HPDE6-E6E7 (cell line): ENCODE results near the gene GSTO2.

Experiments used
- DNase-seq: peaks from one replicate; pipeline ENCODE4 v3.0.0; 2011; ENCODE audit warnings: missing footprints; ENCODE audit errors: extremely low spot score

The GSTO2 gene

DNA sequence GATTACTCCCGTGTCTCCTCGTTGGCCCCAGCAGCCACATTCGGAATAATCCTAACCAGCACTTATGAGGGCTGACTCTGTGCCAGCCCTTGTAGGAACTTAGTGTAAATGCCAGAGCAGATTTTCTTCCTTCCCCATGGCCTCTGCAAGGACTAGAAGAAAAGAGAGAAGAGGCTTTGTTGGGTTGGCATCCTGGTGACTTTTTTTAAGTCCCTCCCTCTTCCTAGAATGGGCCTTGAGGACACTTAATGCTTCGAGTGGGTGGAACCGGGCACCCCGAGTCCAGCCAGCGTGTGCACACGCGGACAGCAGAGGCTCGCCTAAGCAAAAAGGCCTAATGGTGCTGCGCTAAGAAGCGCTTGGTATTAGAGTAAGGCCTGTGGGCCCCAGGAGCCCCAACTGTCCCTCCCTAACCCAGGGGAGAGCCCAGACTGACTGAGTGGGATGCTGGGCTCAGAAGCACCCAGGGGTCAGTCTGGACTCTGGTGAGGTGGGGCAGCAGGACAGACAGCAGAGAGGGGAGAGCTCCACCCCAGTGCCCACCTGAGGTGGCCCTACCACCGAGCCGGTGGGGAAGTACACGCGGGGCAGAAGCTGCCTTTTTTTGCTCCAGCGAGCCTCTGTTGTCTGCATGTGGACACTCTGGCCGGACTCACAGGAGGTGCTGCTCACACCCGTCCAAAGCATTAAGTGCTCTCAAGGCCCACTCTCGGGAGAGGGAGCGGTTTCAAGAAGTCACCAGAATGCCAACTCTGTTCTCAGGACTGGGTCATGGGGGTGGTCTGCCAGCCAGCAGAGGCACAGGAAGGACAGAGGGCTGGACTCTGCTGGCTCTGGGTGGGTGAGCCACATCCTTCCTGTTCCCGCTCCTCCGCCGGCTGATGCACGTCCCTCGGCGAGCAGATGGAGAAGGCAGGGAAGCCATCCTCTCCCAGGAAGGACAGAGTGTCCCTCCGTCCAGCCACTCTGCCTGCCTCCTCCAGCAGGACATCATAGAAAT is 56.8 kb downstream of the GSTO2 start:
- no peak for DNase-seq

DNA sequence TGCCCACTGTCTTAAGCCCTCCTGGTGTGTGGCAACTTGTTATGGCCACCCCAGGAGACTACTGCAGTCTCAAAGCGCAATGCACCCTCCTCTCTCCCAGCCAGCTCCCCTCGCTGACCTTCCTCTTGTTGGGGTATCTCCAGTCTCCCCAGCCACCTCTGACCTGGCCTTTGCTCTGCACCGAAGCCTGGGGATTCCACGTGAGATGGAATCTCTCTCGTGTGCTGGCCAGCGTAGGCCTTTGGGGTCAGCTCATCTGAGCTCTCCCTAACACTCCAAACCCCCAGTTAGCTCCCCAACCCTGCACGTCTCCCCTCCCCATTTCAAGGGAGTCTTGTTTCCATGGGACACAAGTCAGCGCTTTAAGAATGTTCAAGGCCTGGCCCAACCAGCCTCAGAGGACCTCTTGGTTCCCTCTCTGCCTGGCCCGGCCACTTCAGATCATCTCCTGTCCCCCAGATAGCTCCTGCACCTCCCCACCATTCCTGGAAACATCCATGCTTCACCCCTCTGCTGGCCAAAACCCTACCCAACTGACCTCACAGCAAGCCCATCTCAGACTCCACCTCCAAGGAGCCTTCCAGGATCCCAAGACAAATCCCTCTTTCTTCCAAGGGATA is 58.1 kb downstream of the GSTO2 start:
- no peak for DNase-seq

DNA sequence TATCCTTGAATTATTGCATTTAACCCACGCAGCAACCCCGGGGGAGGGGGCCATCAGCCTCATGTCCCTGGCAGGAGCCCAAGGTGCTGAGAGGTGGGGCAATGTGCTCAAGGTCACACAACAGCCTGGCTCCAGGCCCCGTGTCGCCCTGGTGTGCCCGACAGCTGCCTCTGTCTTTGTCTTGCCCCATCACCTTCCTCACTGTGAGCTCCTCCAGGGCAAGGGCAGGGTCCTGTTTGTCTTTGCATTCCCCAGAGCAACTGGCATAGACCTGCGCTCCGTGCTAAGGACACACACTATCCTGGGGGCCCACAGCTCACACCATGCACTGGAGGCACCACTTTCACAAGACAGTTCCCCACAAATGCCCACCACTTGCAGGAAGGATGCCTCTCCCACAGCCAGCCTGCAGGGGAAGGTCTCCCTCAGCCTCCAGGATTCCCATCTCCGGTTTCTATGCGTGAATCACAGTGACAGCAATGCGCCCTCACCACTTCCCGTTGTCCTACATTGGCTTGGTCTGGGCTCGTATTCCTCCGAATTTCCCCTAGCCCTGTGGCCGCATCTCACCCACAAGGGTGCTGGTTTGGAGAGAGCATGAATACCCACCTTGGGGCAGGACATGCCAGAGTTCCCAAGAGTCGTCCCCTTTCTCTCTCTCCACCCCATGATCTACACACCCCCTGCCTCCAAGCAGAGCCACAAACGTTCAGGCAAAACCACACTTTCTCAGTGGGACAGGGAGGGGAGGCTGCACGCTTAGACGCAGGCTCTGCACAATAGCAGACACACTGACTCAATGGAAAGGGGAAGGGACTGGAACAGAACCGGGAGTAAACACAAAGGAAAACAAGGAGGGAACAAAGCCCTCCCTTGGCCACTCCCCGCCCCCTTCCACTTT is 59.0 kb downstream of the GSTO2 start:
- DNase-seq, result no peak

DNA sequence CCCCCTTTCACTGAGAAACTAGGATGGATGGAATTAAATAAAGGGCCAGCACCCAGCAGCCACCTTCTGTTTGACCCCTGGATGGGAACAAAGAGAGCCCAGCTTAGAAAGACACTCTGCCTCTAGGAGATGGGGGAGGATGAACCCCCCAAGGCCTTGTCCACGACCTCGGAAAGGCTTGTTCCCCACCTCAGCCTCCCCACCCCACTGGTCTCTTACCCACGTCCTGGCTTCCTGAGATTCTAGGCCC is 59.6 kb downstream of the GSTO2 start:
- no peak for DNase-seq

DNA sequence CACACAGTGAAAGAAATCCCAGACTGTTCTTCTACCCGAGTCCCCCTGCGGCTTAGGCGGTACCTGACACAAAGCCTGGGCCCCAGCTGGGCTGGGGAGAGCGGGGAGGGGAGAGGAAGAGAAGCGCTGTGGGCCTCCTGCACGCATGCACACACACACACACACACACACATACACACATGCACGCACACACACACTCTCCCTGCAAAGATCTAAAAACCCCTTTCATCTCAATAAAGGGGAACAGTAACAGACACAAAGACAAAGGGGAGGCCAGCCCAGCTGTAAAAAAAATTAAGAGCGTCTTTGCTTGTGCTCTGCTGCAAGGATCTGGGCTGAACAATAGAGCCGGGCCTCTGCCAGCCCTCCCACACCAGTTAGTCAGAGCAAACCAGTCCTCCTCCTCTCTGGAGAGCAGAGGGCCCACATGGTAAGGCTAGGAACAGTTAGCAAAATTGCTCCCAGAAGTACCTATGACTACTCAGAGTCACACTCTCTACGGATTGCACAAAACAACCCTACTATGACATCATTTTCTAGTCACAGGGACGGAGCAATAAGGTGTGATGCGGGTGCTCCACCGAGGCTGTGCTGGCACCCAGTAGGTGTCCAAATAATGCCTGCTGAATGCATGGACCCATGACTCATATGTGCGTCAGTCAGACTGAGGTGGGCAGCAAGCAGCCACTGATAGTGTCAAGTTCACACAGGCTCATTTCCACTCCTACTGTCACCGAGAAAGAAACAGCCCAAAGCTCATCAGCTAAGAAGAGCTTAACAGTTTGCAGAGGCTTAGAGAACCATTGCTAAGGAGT is 60.1 kb downstream of the GSTO2 start:
- peak; percentile 79 for DNase-seq

DNA sequence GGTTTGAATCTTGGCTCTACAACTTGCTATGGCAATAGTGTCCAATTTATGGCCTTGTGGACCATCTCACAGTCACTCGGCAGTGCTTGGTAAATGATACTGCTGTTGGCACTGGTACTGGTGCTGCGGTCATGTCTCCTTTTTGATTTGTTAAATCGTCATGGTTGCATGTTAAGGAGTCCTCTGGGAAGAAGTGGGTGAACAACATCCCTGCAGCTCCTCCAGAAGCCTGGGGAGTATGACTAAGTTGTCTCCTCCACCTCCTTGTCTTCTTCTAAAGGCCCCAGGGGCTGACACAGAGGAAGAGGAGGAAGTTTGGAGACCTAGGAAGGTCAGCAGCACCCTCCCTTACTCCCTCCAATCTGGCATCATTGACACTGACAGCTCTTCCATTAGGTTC is 60.8 kb downstream of the GSTO2 start:
- no peak for DNase-seq

DNA sequence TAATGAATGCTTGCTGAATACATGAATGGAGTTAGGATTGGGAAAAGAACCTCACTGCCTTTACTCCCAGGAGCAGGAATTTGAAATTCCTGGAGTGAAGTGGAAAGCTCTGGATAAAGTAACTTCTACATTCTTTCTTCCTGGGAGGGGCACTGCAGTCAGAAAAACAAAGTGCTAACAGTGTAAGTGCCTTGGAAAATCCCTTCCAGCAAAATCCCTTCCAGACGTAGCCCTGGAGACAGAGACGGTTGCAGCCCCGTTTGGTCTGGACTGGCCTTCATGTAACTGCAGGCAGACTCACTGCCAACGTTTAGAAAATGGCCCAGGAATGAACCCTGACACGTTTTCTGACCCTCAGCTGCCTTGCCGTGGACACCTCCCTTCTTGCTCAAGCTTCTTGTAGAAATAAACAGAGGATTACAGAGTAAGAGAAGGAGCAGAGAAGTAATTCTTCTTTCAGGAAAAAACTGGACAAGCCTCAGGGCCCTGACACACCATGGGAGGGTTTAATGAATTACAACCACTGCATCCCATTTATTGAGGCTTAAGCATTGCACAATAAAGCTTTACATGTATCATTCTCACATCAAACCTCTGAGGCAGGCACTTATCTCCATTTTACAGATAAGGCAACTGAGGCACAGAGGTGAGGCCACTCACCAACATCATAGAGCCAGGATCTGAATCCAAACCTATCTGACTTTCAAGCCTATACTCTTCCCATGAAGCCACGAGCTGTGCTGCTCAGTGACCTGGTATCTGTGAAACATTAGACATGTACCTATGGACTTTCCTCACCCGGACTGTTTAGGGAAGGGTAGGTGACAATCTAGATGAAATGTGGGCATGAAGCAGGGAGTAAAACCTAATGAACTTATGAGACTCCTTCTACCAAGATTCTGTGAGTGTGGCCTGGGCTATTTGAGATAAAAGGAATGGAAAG is 61.5 kb downstream of the GSTO2 start:
- DNase-seq, result no peak

DNA sequence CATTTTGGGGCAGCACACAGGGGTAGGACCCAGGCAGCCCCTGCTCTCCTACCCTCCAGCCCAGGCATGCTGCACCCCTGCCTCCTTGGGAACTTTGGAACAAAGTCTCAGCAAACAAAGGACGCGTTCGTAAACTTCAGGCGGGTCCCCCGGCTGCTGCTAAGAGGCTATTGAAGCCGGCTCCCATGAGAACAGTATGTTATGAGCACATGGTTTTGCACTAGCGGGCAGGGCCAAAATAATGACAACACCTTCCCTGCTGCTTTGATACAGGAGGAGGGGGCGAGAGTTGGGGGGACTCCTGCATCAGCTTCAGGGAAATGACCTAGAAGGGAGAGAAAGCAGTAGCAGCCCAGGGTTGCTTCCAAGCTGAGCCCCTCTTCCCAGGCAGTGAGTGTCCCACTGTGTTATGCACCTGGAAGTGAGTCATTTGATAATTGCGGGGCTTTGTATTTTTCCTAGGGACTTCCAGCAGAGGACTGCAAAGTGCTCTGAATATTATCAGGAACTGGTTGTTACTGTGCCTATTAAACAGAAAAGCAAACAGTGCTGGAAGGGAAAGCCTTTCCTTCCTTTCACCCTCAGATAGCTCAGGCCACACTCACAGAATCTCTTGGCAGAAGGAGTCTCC is 62.3 kb downstream of the GSTO2 start:
- no peak for DNase-seq

DNA sequence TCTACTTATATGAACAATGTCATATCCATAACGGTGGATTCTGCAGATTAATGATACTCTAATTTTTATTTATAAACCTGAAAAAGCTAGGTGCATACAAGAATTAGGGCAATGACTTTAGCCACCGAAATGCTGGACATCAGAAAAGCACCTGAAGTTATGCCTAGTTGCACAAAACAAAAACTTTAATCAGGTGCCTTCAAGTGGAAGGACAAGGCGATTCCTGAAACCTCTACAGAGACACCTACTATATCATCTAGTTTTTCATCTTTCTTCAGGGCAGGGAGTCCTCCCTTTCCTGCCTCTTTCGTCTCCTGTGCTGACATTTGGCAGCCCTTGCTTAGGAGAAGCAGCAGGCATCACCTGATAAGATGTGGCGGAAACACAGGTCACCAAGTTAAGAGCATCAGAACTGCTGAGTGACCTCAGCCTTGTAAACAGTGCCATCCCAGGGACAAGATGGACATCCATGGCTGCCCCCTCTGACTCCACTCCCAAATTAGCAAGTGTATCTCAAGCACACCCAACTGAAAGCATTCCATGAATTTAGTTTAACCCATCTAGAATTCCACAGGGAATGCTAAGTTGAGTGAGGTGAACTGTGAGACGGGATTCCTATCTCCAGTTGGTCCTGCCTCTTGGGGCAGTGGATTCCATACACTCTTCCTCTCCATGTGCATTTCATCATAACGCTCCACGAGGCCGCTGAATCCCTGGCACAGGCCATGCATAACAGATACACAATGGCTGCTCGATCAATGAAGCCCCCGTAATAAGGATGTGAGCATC is 63.5 kb downstream of the GSTO2 start:
- no peak for DNase-seq

DNA sequence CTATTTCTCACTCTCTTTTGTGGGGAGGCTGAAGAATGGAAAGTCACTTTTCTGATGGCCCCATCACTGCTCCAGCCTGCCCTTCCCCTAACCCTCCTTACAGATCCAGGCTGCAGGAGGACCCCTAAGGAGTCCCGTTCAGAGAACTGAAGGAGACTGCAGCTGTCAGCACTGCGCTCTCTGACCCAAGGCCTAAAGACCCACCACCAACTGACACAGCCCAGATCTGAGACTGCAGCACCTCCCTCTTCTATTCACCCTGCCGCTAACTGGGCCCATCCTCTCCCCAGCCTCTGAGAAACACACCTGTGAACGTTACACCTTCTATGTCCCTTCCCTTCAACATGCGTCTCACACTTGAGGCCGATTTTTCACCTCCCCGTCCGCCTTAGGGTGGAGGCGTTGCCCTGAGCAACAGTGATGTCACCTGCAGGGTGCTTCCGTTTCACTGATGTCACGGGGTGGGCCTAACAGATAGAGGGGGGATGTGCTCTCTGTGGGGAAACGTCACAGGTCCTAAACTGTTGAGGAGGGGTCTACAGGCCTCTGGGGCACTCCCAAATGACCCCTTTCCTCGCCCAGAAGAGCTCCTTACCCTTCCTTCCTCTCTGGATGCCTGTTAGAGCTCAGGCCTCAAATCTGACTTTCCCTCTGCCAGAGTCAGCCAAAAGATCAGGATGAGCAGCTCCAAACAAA is 64.2 kb downstream of the GSTO2 start:
- no peak for DNase-seq

DNA sequence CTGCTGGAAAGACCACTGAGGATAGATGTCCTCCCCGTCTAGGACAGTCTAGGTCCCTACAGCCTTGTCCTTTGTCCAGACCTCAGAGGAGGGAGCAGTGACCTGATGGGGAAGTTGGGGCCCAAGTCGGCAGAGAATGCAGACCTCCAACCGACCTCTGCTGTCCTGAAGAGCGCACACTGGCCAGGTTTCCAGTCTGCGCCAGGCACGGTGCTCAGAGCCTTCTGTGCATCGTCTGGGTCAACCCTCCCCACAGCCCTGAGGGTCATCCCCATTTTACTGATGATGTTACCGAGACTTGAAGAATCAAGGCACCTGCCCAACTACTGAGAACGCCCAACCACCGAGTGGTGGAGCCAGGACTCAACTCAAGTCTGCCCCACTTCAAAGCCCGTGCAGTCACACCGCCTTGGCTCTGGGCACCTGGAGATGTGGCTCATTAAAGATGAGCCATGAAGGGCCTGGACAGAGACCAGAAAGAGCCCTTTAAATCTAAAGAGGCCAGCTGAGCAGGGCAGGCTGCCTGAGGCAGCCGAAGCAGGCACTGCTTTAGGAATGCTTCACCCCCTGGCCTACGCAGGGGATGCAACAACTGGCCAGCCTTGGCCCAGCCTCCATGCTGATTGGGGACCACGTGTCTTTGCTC is 64.9 kb downstream of the GSTO2 start:
- DNase-seq, result no peak

DNA sequence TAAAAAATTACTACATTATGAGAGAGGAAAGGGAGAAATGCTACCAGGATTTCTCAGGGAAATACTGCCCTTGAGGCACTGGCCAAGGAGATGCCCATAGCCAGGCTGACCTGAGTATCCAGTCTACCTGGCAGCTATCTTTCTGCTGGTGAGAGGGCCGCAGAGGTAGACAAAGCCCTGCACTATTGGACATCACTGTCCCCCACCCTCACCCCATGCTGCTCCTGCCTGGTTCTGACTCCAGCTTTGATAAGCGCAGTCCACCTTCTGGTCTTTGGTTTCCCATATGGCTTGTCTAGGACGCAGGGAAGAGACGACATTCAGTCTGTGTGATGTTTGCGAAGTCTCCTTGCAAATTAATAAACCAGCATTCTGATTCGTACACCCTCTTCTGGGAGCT is 65.6 kb downstream of the GSTO2 start:
- DNase-seq, result no peak

DNA sequence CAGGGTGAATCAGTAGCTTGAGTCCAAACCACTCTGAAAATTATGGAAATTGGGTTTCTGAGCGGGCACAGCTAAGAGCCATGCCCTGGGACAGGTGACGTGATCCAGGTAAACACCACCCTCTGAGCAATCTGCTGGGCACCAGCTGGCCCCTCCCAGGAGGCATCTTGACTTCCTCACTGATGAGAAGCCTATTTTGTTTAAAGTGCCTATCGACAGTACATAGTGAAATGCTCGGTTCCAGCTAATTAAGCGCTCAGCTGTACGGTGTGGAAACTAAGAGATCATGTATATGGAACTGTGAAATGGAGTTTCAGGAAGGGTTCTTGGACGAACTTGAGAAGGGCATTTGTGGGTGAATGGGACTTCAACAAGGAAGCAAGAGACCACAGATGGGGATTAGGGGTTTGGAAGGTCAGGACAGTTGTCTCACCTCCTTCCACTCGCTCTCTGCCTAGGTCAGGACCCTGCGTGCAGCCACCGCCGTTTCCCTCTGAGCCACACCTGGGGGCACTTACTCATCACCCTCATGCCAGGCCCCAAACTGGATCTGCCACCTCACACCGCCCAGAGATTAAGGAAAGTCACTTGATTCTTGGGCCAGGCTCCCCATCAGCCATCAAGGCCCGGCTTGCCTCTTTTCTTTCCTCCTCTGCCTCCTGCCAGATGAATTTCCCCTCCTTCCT is 66.1 kb downstream of the GSTO2 start:
- no peak for DNase-seq

DNA sequence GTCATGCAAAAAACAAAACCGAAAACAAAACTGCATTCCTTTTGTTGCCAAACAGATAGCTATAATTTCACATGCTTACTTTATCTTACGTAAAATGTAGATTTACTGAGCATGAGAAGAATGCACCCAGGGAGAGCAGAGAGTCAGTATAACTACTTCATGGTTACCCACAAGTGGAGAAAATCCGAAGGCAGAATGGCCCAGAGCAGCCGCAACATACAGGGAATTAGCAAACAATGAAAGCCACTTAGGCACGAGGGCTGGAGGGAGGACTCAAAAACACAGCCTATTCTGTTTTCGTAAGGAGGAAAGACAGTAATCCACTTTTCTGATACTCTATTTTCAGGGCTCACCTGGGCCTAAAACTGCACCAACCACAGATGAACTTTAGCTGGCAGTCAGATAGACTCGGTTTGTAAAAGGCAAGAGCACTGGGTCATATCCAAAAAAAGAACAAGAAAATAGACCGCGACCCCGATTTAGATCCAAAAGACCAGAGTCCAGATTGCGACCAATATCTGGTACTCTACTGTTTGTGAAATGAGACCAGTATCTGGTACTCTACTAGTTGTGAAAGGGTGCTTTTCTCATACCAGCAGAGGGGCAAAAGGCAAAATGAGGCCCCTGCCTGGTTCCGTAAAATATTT is 68.0 kb downstream of the GSTO2 start:
- no peak for DNase-seq

DNA sequence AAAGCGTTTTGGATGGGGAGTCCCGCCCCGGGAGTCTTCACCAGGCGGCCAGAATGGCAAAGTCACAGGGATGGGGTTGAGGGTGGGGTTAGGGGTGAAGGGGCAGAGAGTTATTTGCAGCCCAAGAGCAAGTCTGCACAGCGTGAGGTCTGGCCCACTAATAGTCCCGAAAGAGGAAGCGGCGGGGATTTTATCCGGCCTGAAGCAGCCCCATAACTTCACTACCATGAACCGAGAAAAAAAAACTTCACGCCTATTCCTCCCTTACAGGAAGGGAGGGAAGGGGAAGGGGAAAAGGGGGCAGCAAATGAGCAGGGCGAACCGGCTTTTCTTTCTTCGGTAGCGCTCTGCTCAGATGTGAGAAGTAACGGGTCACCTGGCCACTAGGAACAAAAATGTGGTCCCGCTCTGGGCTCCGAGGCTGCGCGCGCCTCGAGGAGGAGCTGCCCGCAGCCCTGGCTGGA is 68.6 kb downstream of the GSTO2 start:
- no peak for DNase-seq

DNA sequence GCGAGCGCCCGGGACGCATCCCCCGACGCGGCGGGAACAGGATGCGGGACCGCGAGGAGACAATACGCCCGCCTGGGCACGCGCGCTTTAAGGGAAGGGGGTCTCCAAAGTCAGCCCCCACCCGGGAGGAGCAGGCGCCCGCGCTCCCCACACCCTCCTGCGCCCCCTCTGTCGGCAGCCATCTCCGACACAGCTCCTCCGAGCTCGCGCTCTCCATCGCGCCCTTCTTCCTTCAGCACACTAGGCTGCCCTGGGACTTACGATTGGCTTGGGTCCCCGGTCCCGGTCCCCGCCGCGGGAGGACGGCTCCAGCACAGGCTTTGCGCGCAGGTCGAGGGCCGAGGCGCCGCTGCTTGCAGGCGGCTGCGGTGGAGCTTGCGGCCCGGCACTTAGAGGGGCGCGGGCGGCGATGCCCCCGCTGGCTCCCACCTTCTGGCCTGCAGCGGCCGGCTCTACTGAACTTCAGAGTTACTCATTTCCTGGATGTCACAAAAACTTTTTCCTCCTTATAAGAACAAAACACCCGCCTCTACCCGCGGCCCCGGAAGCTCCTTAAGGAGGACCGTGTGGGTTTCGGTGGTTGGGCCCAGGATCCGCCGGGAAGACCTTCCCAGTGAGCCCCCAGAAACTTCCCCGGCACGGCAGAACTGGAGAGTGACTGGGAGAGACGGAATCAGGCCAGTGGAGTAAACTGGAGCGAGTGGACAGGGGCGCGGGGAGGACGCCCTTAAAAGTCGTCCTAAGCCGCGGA is 69.2 kb downstream of the GSTO2 start, which contains the start of gene ITPRIP:
Gene ITPRIP (minus strand): TSS at position 481 of the 751 bp plus-strand sequence. CDS start 22,414 bp downstream, outside the sequence.
- no peak for DNase-seq
